Astrocyte (in vitro differentiated cells and primary cell): ENCODE results near the gene NBEA. TPM values are rescaled to one million over a fixed set of nuclear protein-coding genes. Genes with fewer than 3 reads are reported as not detected.

Source experiments
- DNase-seq: peaks from one replicate; pipeline ENCODE4 v3.0.0-alpha.2; 2010; ENCODE audit warnings: low read depth
- FAIRE-seq: peaks from 2 replicates; lab custom pipeline; 2011; peaks lifted over from hg19 to GRCh38; lab: Jason Lieb, UNC
- H2AFZ ChIP-seq: 2 replicates; pipeline ENCODE4 v1.6.0; 2012; ENCODE audit warnings: low read depth, low read length, inconsistent platforms
- H3K27ac ChIP-seq: 2 replicates; pipeline ENCODE4 v1.5.1; 2011; ENCODE audit warnings: low read depth, low read length, inconsistent platforms
- H3K27me3 ChIP-seq: 2 replicates; pipeline ENCODE4 v1.6.0; 2011; ENCODE audit warnings: low read length, inconsistent platforms; ENCODE audit not compliant: insufficient read depth
- H3K36me3 ChIP-seq: 2 replicates; pipeline ENCODE4 v1.5.1; 2011; ENCODE audit warnings: low read length, inconsistent platforms; ENCODE audit not compliant: insufficient read depth
- H3K4me1 ChIP-seq: 2 replicates; pipeline ENCODE4 v1.5.1; 2011; ENCODE audit warnings: low read length, inconsistent platforms; ENCODE audit not compliant: insufficient read depth
- H3K4me2 ChIP-seq: 2 replicates; pipeline ENCODE4 v1.6.0; 2012; ENCODE audit warnings: low read length, inconsistent platforms
- H3K4me3 ChIP-seq: 2 replicates; pipeline ENCODE4 v1.5.1; 2011; ENCODE audit warnings: low read depth, mild to moderate bottlenecking, low read length, inconsistent platforms; ENCODE audit not compliant: insufficient read depth
- H3K79me2 ChIP-seq: 2 replicates; pipeline ENCODE4 v1.6.0; 2012; ENCODE audit warnings: mild to moderate bottlenecking, low read length, inconsistent platforms; ENCODE audit not compliant: insufficient read depth
- H3K9ac ChIP-seq: 2 replicates; pipeline ENCODE4 v1.6.0; 2012; ENCODE audit warnings: mild to moderate bottlenecking, low read length, inconsistent platforms
- H3K9me3 ChIP-seq: 2 replicates; pipeline ENCODE4 v1.5.1; 2012; ENCODE audit warnings: low read depth, mild to moderate bottlenecking, low read length, inconsistent platforms; ENCODE audit not compliant: insufficient read depth
- H4K20me1 ChIP-seq: 2 replicates; pipeline ENCODE4 v1.6.0; 2012; ENCODE audit warnings: low read length, inconsistent platforms; ENCODE audit not compliant: insufficient read depth
- H3K27ac Mint-ChIP-seq: one replicate; pipeline ENCODE4 v1.8.0; 2021; ENCODE audit warnings: mild to moderate bottlenecking, mixed read lengths; ENCODE audit not compliant: unreplicated experiment
- H3K27me3 Mint-ChIP-seq: one replicate; pipeline ENCODE4 v1.8.0; 2021; ENCODE audit warnings: low read depth, mixed read lengths; ENCODE audit not compliant: unreplicated experiment
- H3K36me3 Mint-ChIP-seq: one replicate; pipeline ENCODE4 v1.8.0; 2021; ENCODE audit warnings: low read depth, mixed read lengths; ENCODE audit not compliant: unreplicated experiment
- H3K4me1 Mint-ChIP-seq: one replicate; pipeline ENCODE4 v1.8.0; 2021; ENCODE audit warnings: low read depth, mixed read lengths; ENCODE audit not compliant: unreplicated experiment
- H3K4me3 Mint-ChIP-seq: one replicate; pipeline ENCODE4 v1.8.0; 2021; ENCODE audit warnings: mild to moderate bottlenecking, moderate library complexity, mixed read lengths; ENCODE audit not compliant: unreplicated experiment
- H3K9me3 Mint-ChIP-seq: one replicate; pipeline ENCODE4 v1.8.0; 2021; ENCODE audit warnings: mild to moderate bottlenecking, mixed read lengths; ENCODE audit not compliant: unreplicated experiment
- CTCF ChIP-seq: IDR thresholded peaks from 2 replicates; pipeline ENCODE4 v1.5.1; 2011; ENCODE audit warnings: low read depth, mild to moderate bottlenecking, inconsistent platforms, low read length, moderate library complexity; ENCODE audit not compliant: insufficient read depth
- EZH2 ChIP-seq: IDR thresholded peaks from 2 replicates; pipeline ENCODE4 v1.6.1; 2012; ENCODE audit warnings: mild to moderate bottlenecking, low read length, inconsistent platforms; ENCODE audit not compliant: insufficient read depth
- total RNA-seq: library from RNA; stranded (reverse); gene quantifications from 2 replicates; pipeline ENCODE4 v1.2.1, GENCODE V29; 2021

Gene NBEA
- total RNA-seq, 1 donor from 2014 or later = 7.8 TPM

GRCh38 chr13:35485424-35485823 is 543.4 kb downstream of the NBEA start:
- H3K36me3 Mint-ChIP-seq = no peaks in the 10 kb centered on the region
- H3K9me3 Mint-ChIP-seq = no peaks in the 10 kb centered on the region
- no peaks in the 10 kb centered on the region for H3K9me3 ChIP-seq
- H4K20me1 ChIP-seq = no peaks in the 10 kb centered on the region
- FAIRE-seq (no peak), DNase-seq (no peak)
- no peaks in the 10 kb centered on the region for H3K27me3 Mint-ChIP-seq
- TF ChIP-seq EZH2 = no peak
- no peak overlapping the region for H2AFZ ChIP-seq
- no peak overlapping the region for H3K9ac ChIP-seq
- no peaks in the 10 kb centered on the region for H3K4me1 Mint-ChIP-seq
- no peak overlapping the region for H3K27ac Mint-ChIP-seq
- no peak overlapping the region for H3K27ac ChIP-seq
- no peaks in the 10 kb centered on the region for H3K36me3 ChIP-seq
- no peaks in the 10 kb centered on the region for H3K27me3 ChIP-seq
- H3K79me2 ChIP-seq = no peaks in the 10 kb centered on the region
- H3K4me1 ChIP-seq = no peaks in the 10 kb centered on the region
- no peak overlapping the region for H3K4me3 ChIP-seq
- H3K4me3 Mint-ChIP-seq = no peak overlapping the region
- no peak overlapping the region for H3K4me2 ChIP-seq

GRCh38 chr13:35489050-35489449 is 547.0 kb downstream of the NBEA start:
- Mint-ChIP-seq H3K4me1 (no peaks in the 10 kb centered on the region), H3K4me3 (no peak overlapping the region), H3K9me3 (no peaks in the 10 kb centered on the region), H3K27me3 (no peaks in the 10 kb centered on the region), H3K36me3 (no peaks in the 10 kb centered on the region), H3K27ac (no peak overlapping the region)
- Histone ChIP-seq H3K4me2 (no peak overlapping the region), H3K79me2 (no peaks in the 10 kb centered on the region), H4K20me1 (no peaks in the 10 kb centered on the region), H3K4me3 (no peak overlapping the region), H3K9ac (no peak overlapping the region), H2AFZ (no peak overlapping the region), H3K27me3 (no peaks in the 10 kb centered on the region), H3K27ac (no peak overlapping the region), H3K4me1 (no peaks in the 10 kb centered on the region), H3K36me3 (no peaks in the 10 kb centered on the region), H3K9me3 (no peaks in the 10 kb centered on the region)
- FAIRE-seq (no peak), DNase-seq (no peak)
- TF ChIP-seq EZH2 (no peak), CTCF (no peak)

GRCh38 chr13:35496006-35496405 is 553.9 kb downstream of the NBEA start:
- H2AFZ ChIP-seq = no peak overlapping the region
- no peak overlapping the region for H3K4me3 Mint-ChIP-seq
- H3K4me1 ChIP-seq = no peaks in the 10 kb centered on the region
- H3K4me3 ChIP-seq = no peak overlapping the region
- FAIRE-seq (no peak), DNase-seq (no peak)
- H3K27me3 Mint-ChIP-seq = no peaks in the 10 kb centered on the region
- TF ChIP-seq EZH2 (no peak), CTCF (no peak)
- H3K4me1 Mint-ChIP-seq = peaks cover 6% of the 10 kb centered on the region
- H3K9me3 ChIP-seq = no peaks in the 10 kb centered on the region
- H3K79me2 ChIP-seq = no peaks in the 10 kb centered on the region
- no peaks in the 10 kb centered on the region for H3K36me3 ChIP-seq
- no peaks in the 10 kb centered on the region for H3K9me3 Mint-ChIP-seq
- no peak overlapping the region for H3K9ac ChIP-seq
- H3K27ac ChIP-seq = no peak overlapping the region
- no peaks in the 10 kb centered on the region for H3K27me3 ChIP-seq
- no peak overlapping the region for H3K27ac Mint-ChIP-seq
- no peak overlapping the region for H3K4me2 ChIP-seq
- H3K36me3 Mint-ChIP-seq = no peaks in the 10 kb centered on the region
- no peaks in the 10 kb centered on the region for H4K20me1 ChIP-seq
